GM12878 (cell line): ENCODE data around the gene PRSS12. TPM values are rescaled to one million over a fixed set of nuclear protein-coding genes. Genes with fewer than 3 reads are reported as not detected.

ENCODE experiments used
- BHLHE40 ChIP-seq, 2 experiments: fragments of 450-650 bp in 1 of 2; IDR thresholded peaks; 2 replicates each; pipeline ENCODE4 v1.6.1; 2011 to 2017; ENCODE audit warnings: low read depth in 2 of 2, borderline replicate concordance in 1 of 2, improper control_type of control experiment in 1 of 2, low read length in 1 of 2, mild to moderate bottlenecking in 1 of 2
- CHD4 ChIP-seq: fragments of 200-600 bp; sonication (generic); IDR thresholded peaks from 2 replicates; pipeline ENCODE4 v1.6.1; 2016; ENCODE audit warnings: mild to moderate bottlenecking
- EED ChIP-seq: sonication (generic); IDR thresholded peaks from 2 replicates; pipeline ENCODE4 v1.6.1; 2016; ENCODE audit warnings: antibody characterized with exemption, low read depth
- FOXK2 ChIP-seq: fragments of 450-650 bp; IDR thresholded peaks from 2 replicates; pipeline ENCODE4 v1.6.1; 2017; ENCODE audit warnings: mild to moderate bottlenecking, moderate library complexity
- HSF1 ChIP-seq: fragments of 150-350 bp; IDR thresholded peaks from 2 replicates; pipeline ENCODE4 v1.6.1; 2014; ENCODE audit warnings: mild to moderate bottlenecking, low read depth, low read length
- IRF3 ChIP-seq: fragments of 450-650 bp; IDR thresholded peaks from 2 replicates; pipeline ENCODE4 v1.6.1; 2014; ENCODE audit warnings: mild to moderate bottlenecking
- JUNB ChIP-seq: IDR thresholded peaks from 2 replicates; pipeline ENCODE4 v1.6.1; 2016; ENCODE audit warnings: antibody characterized with exemption, mild to moderate bottlenecking
- NFYA ChIP-seq: IDR thresholded peaks from 2 replicates; pipeline ENCODE4 v1.6.1; 2011; ENCODE audit warnings: low read depth, mild to moderate bottlenecking, low read length, improper control_type of control experiment, borderline replicate concordance
- NR2F1 ChIP-seq: fragments of 450-650 bp; conservative IDR thresholded peaks from 2 replicates; pipeline ENCODE4 v1.6.1; 2017; ENCODE audit warnings: mild to moderate bottlenecking
- PML ChIP-seq: IDR thresholded peaks from 2 replicates; pipeline ENCODE4 v1.6.1; 2012; ENCODE audit warnings: low read length, inconsistent platforms
- POLR2A ChIP-seq: IDR thresholded peaks from 2 replicates; pipeline ENCODE4 v1.6.1; 2011; ENCODE audit warnings: low read depth, mild to moderate bottlenecking, low read length
- POLR2AphosphoS2 ChIP-seq: IDR thresholded peaks from 2 replicates; pipeline ENCODE4 v1.6.1; 2011; ENCODE audit warnings: low read depth, mild to moderate bottlenecking, low read length, improper control_type of control experiment, moderate library complexity
- POLR2AphosphoS5 ChIP-seq: IDR thresholded peaks from 2 replicates; pipeline ENCODE4 v1.6.1; 2011; ENCODE audit warnings: mild to moderate bottlenecking, low read length, inconsistent platforms
- SMAD5 ChIP-seq: IDR thresholded peaks from 2 replicates; pipeline ENCODE4 v1.6.1; 2016; ENCODE audit warnings: antibody characterized with exemption, low read depth
- SREBF1 ChIP-seq: IDR thresholded peaks from 2 replicates; pipeline ENCODE4 v1.6.1; 2012; ENCODE audit warnings: mild to moderate bottlenecking, low read length
- TARDBP ChIP-seq: IDR thresholded peaks from 2 replicates; pipeline ENCODE4 v1.6.1; 2016; ENCODE audit warnings: borderline replicate concordance
- USF2 ChIP-seq: IDR thresholded peaks from 2 replicates; pipeline ENCODE4 v1.6.1; 2011; ENCODE audit warnings: low read depth, low read length, improper control_type of control experiment, borderline replicate concordance
- ZBED1 ChIP-seq: IDR thresholded peaks from 2 replicates; pipeline ENCODE4 v1.6.1; 2016; ENCODE audit warnings: borderline replicate concordance
- ZBTB33 ChIP-seq: fragments of 450-650 bp; IDR thresholded peaks from 2 replicates; pipeline ENCODE4 v1.6.1; 2017; ENCODE audit warnings: mild to moderate bottlenecking
- ZNF207 ChIP-seq: fragments of 450-650 bp; IDR thresholded peaks from 2 replicates; pipeline ENCODE4 v1.6.1; 2014; ENCODE audit warnings: antibody characterized with exemption, mild to moderate bottlenecking, borderline replicate concordance
- ZNF24 ChIP-seq: fragments of 450-650 bp; IDR thresholded peaks from 2 replicates; pipeline ENCODE4 v1.6.1; 2017; ENCODE audit warnings: antibody characterized with exemption, mild to moderate bottlenecking
- polyA plus RNA-seq, 11 experiments: library from polyadenylated mRNA; depleted of rRNA in 4 of 11; unstranded in 6 of 11; stranded (reverse) in 5 of 11; fragments of >200 nt; fragmentation: Nextera tagmentation in 4 of 11; fragmentation: Illumina TruSeq in 1 of 11; extraction: Ambion mirVana in 4 of 11; extraction: Trizol in 1 of 11; gene quantifications; 1 replicate in 1 of 11; 2 replicates in 10 of 11; pipeline versions ENCODE4 v1.2.1 to v1.2.3, GENCODE V29; 2011 to 2016; ENCODE audit warnings: inconsistent platforms in 2 of 11, missing spikeins in 2 of 11, low read depth in 1 of 11
- total RNA-seq, 4 experiments: library from RNA; depleted of rRNA in 3 of 4; stranded (reverse); fragments of >200 nt in 3 of 4; fragmentation: Illumina TruSeq in 1 of 4; extraction: Trizol in 1 of 4; gene quantifications; 2 replicates each; pipeline versions ENCODE4 v1.2.1 to v1.2.3, GENCODE V29; 2013 to 2021

The PRSS12 gene
- total and polyA plus RNA-seq, 10 of the 15 experiments (the other 5 are each of a cell fraction or from before 2014, with no cell fraction given), result 0.04 to 0.34 (median 0.11) TPM; not detected in 2

DNA sequence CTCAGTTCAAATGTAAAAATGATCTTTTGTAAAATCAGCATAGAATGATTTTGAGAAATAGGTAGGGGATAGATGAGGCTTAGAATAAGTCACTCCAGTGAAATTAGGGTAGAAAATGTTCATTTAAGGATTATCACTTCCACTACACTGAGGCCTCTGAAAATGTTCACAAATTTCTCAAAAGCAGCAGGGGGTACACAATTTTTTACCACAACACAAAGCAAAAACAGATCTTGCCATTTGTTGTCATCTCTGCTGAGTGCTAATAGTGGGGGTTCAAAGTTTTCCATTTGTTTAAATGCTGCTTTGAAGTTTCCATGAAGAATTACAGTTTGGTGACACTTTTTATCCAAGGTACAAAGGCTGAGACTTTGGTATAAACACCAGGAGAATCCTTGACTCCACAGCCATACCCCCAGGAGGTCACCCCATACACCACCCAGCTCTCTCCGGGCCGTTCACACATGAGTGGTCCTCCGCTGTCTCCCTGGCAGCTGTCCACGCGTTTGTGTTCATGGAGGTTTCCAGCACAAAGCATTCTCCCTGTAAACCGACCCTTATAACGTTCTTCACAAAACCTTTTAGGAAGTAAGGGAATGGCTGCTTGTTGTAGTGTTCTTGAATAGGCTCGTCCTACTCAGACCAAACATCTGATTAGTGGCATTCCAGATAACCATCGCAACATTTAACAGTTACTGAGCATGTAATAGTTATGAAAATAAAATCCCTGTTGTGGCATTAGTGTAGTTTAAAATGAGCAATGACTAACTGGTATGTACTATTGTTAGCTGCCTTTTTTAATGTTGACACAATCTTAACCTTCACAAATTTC is 71.0 kb downstream of the PRSS12 start (continued):
- TF ChIP-seq IRF3, result no peak
- TF ChIP-seq PML, result peak; percentile 53; the same call in 1 of the 2 replicates
- TF ChIP-seq USF2, result no peak
- no peak for TF ChIP-seq ZNF24
- TF ChIP-seq JUNB, result no peak
- no peak for TF ChIP-seq NR2F1
- TF ChIP-seq POLR2AphosphoS5, result peak; percentile 50; the same call in 1 of the 2 replicates
- no peak for TF ChIP-seq TARDBP
- 0 out of 2 replicates have a peak, but pooled peaks have one; percentile 11 for TF ChIP-seq POLR2AphosphoS2
- TF ChIP-seq NFYA, result no peak
- no peak for TF ChIP-seq CHD4
- 0 out of 2 replicates have a peak, but pooled peaks have one; percentile 55 for TF ChIP-seq ZBED1
- TF ChIP-seq HSF1, result no peak
- no peak for TF ChIP-seq FOXK2
- no peak for TF ChIP-seq SREBF1
- TF ChIP-seq SMAD5, result 0 out of 2 replicates have a peak, but pooled peaks have one; percentile 43
- no peak for TF ChIP-seq ZNF207
- no peak for TF ChIP-seq BHLHE40 (IDR thresholded peaks at IDR 0.05; ENCODE audit: borderline replicate concordance in 1 of 2, low read depth in 2 of 2, low read length in 1 of 2)
- TF ChIP-seq EED, result no peak
- TF ChIP-seq ZBTB33, result no peak
- no peak for TF ChIP-seq POLR2A
- TF ChIP-seq, all 136 proteins: peak for 8
